ENCODE results near the gene LHFPL3. TPM values are rescaled to one million over a fixed set of nuclear protein-coding genes. Genes with fewer than 3 reads are reported as not detected.

LHFPL3 gene
- total and polyA plus RNA-seq, 2 of the 13 experiments (the other 11 are each of a cell fraction or from before 2014, with no cell fraction given) = not detected

DNA sequence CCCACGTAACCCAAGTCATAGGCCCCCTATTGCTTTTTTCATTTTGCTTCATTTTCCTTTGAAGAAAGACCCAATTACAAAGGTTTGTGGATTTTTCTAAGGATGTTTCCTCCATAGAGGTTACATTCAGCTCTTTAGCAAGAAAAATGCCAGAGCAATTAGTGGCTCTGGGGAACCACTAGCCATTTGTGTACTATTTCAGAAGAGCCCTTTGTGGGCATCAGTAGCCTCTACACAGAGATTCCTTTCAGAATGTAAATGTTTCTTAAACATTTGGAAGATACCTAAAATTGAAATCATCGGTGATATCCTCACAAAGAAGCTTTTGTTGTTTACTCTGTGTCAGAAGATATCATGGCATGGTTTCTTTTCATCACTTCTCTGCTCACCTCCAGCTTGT lies 394.6 kb downstream of the LHFPL3 start:
- ATAC-seq (no peak), FAIRE-seq (no peak), DNase-seq (ENCODE audit: low spot score) (no peak)
- no peak overlapping the region for H3K4me3 ChIP-seq (replicated peaks in 1 of 3; ENCODE audit: insufficient read depth in 1 of 3, low read depth in 2 of 3, low read length in 3 of 3)
- 2% methylated on average over 2 of the region's 2 CpGs for WGBS (ENCODE audit: low lambda C conversion rate)
- no peaks in the 10 kb centered on the region for H3K27me3 ChIP-seq (ENCODE audit: control insufficient read depth in 1 of 2, insufficient read depth in 2 of 2, low read length in 2 of 2)
- no TSS peak for BruUV-seq (replicated peaks)
- H3K36me3 ChIP-seq (replicated peaks in 1 of 2; ENCODE audit: control insufficient read depth in 1 of 2, insufficient read depth in 2 of 2, low read length in 2 of 2) = no peaks in the 10 kb centered on the region
- no peak for TF ChIP-seq FOXA3 (CRISPR knock-in tag; IDR thresholded peaks at IDR 0.05)
- TF ChIP-seq YY1 (IDR thresholded peaks at IDR 0.05; ENCODE audit: insufficient read depth, insufficient replicate concordance, low read depth, low read length) = no peak
- no peak for TF ChIP-seq ZNF282 (IDR thresholded peaks at IDR 0.05; ENCODE audit: partially characterized antibody)
- TF ChIP-seq NFIB (CRISPR knock-in tag; IDR thresholded peaks at IDR 0.05; ENCODE audit: borderline replicate concordance) = no peak
- no peak for TF ChIP-seq ZKSCAN1 (IDR thresholded peaks at IDR 0.05; ENCODE audit: low read length)
- TF ChIP-seq, protein P1, sequence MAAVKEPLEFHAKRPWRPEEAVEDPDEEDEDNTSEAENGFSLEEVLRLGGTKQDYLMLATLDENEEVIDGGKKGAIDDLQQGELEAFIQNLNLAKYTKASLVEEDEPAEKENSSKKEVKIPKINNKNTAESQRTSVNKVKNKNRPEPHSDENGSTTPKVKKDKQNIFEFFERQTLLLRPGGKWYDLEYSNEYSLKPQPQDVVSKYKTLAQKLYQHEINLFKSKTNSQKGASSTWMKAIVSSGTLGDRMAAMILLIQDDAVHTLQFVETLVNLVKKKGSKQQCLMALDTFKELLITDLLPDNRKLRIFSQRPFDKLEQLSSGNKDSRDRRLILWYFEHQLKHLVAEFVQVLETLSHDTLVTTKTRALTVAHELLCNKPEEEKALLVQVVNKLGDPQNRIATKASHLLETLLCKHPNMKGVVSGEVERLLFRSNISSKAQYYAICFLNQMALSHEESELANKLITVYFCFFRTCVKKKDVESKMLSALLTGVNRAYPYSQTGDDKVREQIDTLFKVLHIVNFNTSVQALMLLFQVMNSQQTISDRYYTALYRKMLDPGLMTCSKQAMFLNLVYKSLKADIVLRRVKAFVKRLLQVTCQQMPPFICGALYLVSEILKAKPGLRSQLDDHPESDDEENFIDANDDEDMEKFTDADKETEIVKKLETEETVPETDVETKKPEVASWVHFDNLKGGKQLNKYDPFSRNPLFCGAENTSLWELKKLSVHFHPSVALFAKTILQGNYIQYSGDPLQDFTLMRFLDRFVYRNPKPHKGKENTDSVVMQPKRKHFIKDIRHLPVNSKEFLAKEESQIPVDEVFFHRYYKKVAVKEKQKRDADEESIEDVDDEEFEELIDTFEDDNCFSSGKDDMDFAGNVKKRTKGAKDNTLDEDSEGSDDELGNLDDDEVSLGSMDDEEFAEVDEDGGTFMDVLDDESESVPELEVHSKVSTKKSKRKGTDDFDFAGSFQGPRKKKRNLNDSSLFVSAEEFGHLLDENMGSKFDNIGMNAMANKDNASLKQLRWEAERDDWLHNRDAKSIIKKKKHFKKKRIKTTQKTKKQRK (IDR thresholded peaks at IDR 0.05; ENCODE audit: low read length) = no peak
- no peak for TF ChIP-seq SIX1 (CRISPR knock-in tag; IDR thresholded peaks at IDR 0.05; ENCODE audit: borderline replicate concordance)
- no peak for TF ChIP-seq ZSCAN29 (CRISPR knock-in tag; conservative IDR thresholded peaks at IDR 0.05)
- no peak for TF ChIP-seq ESRRA (CRISPR knock-in tag; IDR thresholded peaks at IDR 0.05; ENCODE audit: low read depth)
- no peak for TF ChIP-seq CCDC6 (CRISPR knock-in tag; IDR thresholded peaks at IDR 0.05)
- TF ChIP-seq FOXO1 (CRISPR knock-in tag; IDR thresholded peaks at IDR 0.05) = no peak
- TF ChIP-seq ZNF329 (CRISPR knock-in tag; IDR thresholded peaks at IDR 0.05; ENCODE audit: low read depth) = no peak
- no peak for TF ChIP-seq THAP11 (CRISPR knock-in tag; IDR thresholded peaks at IDR 0.05)
- TF ChIP-seq, protein P2, sequence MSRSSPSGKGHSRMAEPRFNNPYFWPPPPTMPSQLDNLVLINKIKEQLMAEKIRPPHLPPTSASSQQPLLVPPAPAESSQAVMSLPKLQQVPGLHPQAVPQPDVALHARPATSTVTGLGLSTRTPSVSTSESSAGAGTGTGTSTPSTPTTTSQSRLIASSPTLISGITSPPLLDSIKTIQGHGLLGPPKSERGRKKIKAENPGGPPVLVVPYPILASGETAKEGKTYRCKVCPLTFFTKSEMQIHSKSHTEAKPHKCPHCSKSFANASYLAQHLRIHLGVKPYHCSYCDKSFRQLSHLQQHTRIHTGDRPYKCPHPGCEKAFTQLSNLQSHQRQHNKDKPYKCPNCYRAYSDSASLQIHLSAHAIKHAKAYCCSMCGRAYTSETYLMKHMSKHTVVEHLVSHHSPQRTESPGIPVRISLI (CRISPR knock-in tag; IDR thresholded peaks at IDR 0.05; ENCODE audit: borderline replicate concordance) = no peak
- in situ Hi-C loops (cut with HindIII; ENCODE audit: extremely low pct_ligation_motif_present, low pct_unique_long_range_greater_than_20kb) (no loop called here), intact Hi-C loops (cut with micrococcal nuclease; ENCODE audit: unreplicated experiment) (no loop called here)
- H3K9ac ChIP-seq (ENCODE audit: insufficient read depth, low read depth, low read length) = no peak overlapping the region
- H3K79me2 ChIP-seq (ENCODE audit: insufficient read depth, low read length) = no peaks in the 10 kb centered on the region
- H4K20me1 ChIP-seq (ENCODE audit: insufficient read depth, low read length) = no peaks in the 10 kb centered on the region
- ChIA-PET POLR2A (no interaction called here), CTCF (ENCODE audit: low intra/inter-chr PET ratio, low total read pairs) (no interaction called here)
- no peak overlapping the region for H2AFZ ChIP-seq (ENCODE audit: low read length)
- no peak overlapping the region for H3K27ac ChIP-seq (ENCODE audit: extremely low read length, insufficient read depth, low read length)
- no peak overlapping the region for H3K4me2 ChIP-seq (ENCODE audit: low read depth, low read length)
- no peaks in the 10 kb centered on the region for H3K9me3 ChIP-seq (ENCODE audit: low read length)
- no peaks in the 10 kb centered on the region for H3K4me1 ChIP-seq (ENCODE audit: insufficient read depth, low read length)
